ENCODE measurements around the gene FSHR.

- TF ChIP-seq POLR2AphosphoS5 (IDR thresholded peaks at IDR 0.05; ENCODE audit: borderline replicate concordance, low read depth, low read length) (no peak), EZH2 (IDR thresholded peaks at IDR 0.05) (no peak), FOXP2 (optimal IDR thresholded peaks at IDR 0.05; ENCODE audit: control extremely low read depth, extremely low read length, insufficient read depth) (no peak)
These were observed 122.2 kb downstream of the FSHR start for GRCh38 chr2:49032126-49032525.

Data from SK-N-MC (cell line).